Omental fat pad (tissue), 4 donors: ENCODE results near the gene NOA1. TPM values are rescaled to one million over a fixed set of nuclear protein-coding genes. Genes with fewer than 3 reads are reported as not detected.

Source experiments
- ATAC-seq: fragments of 150-250 bp; one replicate; pipeline ENCODE4 v1.9.1; 2016; ENCODE audit warnings: mild to moderate bottlenecking, moderate library complexity; ENCODE audit not compliant: low FRiP score
- DNase-seq: peaks from one replicate; pipeline ENCODE4 v3.0.0-alpha.2; 2019; ENCODE audit warnings: low spot score
- total RNA-seq, 4 donors: library from RNA; depleted of rRNA; stranded (reverse); fragments of >200 nt; gene quantifications; one replicate each; pipeline ENCODE4 v1.1.0, GENCODE V29; 2016
- TF ChIP-seq, protein P1 (sequence below), 3 donors: fragments of 450-650 bp; IDR thresholded peaks; one replicate each; pipeline ENCODE4 v1.5.1; 2016 to 2017; ENCODE audit warnings: antibody characterized with exemption in 3 of 3, mild to moderate bottlenecking in 3 of 3, moderate library complexity in 2 of 3

The NOA1 gene
- total RNA-seq, 4 donors from 2014 or later = 15.7 to 22.2 (median 17.4) TPM

DNA sequence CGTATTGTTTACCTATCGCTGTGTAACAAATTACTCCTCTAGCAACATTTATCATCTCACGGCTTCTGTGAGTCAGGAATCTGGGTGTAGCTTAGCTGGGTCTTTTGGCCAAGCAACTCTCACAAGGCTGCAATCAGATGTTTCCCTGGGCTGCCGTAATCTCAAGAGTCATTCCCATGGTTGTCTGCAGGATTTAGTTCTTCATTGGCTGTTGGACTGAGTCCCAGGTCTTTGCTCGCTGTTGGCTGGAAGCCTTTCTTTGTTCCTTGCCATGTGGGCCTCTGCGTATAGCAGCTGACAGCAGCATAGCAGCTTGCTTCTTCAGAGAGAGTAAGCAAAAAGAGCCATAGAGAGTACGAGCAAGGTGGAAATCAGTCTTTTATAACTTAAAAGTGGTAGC is 18.1 kb upstream of the NOA1 start:
- ATAC-seq = peak; percentile 84
- TF ChIP-seq, protein P1, sequence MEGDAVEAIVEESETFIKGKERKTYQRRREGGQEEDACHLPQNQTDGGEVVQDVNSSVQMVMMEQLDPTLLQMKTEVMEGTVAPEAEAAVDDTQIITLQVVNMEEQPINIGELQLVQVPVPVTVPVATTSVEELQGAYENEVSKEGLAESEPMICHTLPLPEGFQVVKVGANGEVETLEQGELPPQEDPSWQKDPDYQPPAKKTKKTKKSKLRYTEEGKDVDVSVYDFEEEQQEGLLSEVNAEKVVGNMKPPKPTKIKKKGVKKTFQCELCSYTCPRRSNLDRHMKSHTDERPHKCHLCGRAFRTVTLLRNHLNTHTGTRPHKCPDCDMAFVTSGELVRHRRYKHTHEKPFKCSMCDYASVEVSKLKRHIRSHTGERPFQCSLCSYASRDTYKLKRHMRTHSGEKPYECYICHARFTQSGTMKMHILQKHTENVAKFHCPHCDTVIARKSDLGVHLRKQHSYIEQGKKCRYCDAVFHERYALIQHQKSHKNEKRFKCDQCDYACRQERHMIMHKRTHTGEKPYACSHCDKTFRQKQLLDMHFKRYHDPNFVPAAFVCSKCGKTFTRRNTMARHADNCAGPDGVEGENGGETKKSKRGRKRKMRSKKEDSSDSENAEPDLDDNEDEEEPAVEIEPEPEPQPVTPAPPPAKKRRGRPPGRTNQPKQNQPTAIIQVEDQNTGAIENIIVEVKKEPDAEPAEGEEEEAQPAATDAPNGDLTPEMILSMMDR (IDR thresholded peaks at IDR 0.05) = no peak

DNA sequence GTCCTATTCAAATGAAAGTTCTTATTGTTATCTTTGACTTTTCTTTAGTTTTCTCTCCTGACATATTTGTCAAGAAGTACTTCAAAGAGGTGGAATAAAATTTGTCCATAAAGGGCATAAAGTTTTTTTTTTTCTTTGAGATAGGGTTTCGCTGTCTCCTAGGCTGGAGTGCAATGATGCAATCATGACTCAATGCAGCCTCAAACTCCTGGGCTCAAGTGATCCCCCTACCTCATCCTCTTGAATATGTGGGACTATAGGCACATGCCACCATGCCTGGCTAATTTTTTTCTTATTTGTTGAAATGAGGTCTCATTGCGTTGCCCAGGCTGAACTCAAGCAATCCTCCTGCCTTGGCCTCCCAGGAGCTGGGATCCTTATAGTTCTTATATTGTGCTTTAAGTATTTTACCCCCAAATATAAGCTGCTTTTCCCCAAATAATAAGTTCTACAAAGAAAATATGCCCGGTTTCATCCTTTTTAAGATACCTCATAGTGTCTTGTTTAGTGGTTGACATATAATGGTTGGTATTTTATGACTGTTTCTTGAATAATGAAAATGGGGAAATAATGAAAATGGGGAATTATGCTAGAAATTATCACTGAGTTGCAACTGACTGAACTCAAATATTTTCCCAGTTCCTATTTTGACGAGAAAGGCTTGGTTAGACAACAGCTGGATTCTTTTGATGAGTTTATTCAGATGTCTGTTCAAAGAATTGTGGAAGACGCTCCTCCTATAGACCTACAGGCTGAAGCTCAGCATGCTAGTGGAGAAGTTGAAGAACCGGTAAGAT is 12.9 kb upstream of the NOA1 start:
- ATAC-seq (no peak), DNase-seq (no peak)
- TF ChIP-seq, protein P1 (IDR thresholded peaks at IDR 0.05) = no peak

More for the DNA sequence above, 18.1 kb upstream of the NOA1 start:
- no peak for DNase-seq

DNA sequence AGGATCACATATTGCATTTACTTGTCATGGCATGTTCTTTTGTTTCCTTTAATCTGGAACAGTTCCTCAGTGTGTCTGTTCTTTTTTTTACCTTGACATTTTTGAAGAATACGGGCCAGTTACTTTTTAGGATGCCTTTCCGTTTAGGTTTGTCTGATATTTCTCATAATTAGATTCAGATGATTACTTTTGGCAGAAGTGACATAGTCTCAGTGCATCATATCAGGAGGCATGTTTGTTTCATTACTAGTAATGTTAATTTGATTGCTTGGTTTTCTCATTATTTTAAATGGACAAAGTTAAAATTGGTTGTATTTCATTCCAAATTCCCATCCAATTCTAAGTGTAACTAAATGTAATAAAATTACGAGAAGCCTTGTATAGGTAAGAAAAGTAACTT is 9.5 kb upstream of the NOA1 start:
- TF ChIP-seq, protein P1 (IDR thresholded peaks at IDR 0.05) = no peak
- DNase-seq (no peak), ATAC-seq (no peak)

DNA sequence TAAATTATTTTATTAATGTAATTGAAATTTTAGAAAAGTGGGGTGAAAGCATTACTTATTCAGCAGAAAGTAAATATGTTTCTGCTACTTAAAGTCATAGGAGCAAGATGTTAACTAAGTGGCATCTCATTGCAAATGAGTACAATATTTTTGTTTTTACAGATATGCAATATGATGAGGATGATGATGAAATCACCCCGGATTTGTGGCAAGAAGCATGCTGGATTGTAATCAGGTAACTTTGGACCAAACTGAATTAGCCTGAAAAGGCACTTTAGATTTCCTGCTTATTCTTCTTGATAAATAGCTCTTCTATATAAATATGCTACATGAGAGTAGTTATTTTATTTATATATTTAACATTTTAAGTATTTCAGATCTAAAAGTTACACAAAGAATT is 8.8 kb upstream of the NOA1 start:
- DNase-seq = no peak
- ATAC-seq = no peak
- TF ChIP-seq, protein P1 (IDR thresholded peaks at IDR 0.05) = no peak

- DNase-seq (no peak), ATAC-seq (no peak)
- TF ChIP-seq, protein P1 (IDR thresholded peaks at IDR 0.05) = no peak
Measured at GRCh38 chr4:56981795-56982201, 4.4 kb upstream of the NOA1 start.

- no peak for DNase-seq
- ATAC-seq = no peak
- TF ChIP-seq, protein P1 (IDR thresholded peaks at IDR 0.05) = no peak
Measured at GRCh38 chr4:56979421-56980072, 2.1 kb upstream of the NOA1 start.
